HS-5 (cell line): ENCODE data around the gene POLR2E.

Experiments
- DNase-seq: peaks from one replicate; pipeline ENCODE4 v3.0.0-alpha.2; 2012; ENCODE audit warnings: low read depth

The POLR2E gene

GRCh38 chr19:1063909-1064660 is 31.1 kb downstream of the POLR2E start:
- no peak for DNase-seq

- no peak for DNase-seq
Observed at GRCh38 chr19:1063030-1063908, 31.9 kb downstream of the POLR2E start.

- no peak for DNase-seq
Observed at GRCh38 chr19:1062387-1063029, 32.7 kb downstream of the POLR2E start.

- no peak for DNase-seq
Observed at GRCh38 chr19:1061987-1062386, 33.2 kb downstream of the POLR2E start.

GRCh38 chr19:1060689-1061088 is 34.5 kb downstream of the POLR2E start:
- DNase-seq, result no peak

GRCh38 chr19:1058112-1058511 is 37.1 kb downstream of the POLR2E start:
- DNase-seq, result no peak

GRCh38 chr19:1057176-1057855 is 37.9 kb downstream of the POLR2E start:
- no peak for DNase-seq

GRCh38 chr19:1055886-1056620 is 39.1 kb downstream of the POLR2E start:
- DNase-seq, result no peak

- DNase-seq, result no peak
Observed at GRCh38 chr19:1055028-1055425, 40.1 kb downstream of the POLR2E start.

GRCh38 chr19:1054102-1055027 is 40.8 kb downstream of the POLR2E start:
- no peak for DNase-seq

- DNase-seq, result no peak
Observed at GRCh38 chr19:1053176-1054101, 41.7 kb downstream of the POLR2E start.

GRCh38 chr19:1052349-1052975 is 42.7 kb downstream of the POLR2E start:
- DNase-seq, result no peak

GRCh38 chr19:1051791-1052190 is 43.4 kb downstream of the POLR2E start:
- no peak for DNase-seq

GRCh38 chr19:1050989-1051788 is 44.0 kb downstream of the POLR2E start:
- DNase-seq, result no peak

- DNase-seq, result no peak
Observed at GRCh38 chr19:1049800-1050199, 45.4 kb downstream of the POLR2E start.

- DNase-seq, result no peak
Observed at GRCh38 chr19:1049106-1049505, 46.1 kb downstream of the POLR2E start.

- DNase-seq, result no peak
Observed at GRCh38 chr19:1047696-1048147, 47.5 kb downstream of the POLR2E start.
